EH (cell line): ENCODE data around the gene SLC9A1.
"Not testable (repeated sequence)": the region's sequence is repeated elsewhere in the genome, so short reads cannot be mapped to it uniquely, and the experiment has no call there.

Source experiments
- DNase-seq: peaks from one replicate; pipeline ENCODE4 v3.0.0-alpha.2; 2015; ENCODE audit warnings: low read depth

The SLC9A1 gene

DNA sequence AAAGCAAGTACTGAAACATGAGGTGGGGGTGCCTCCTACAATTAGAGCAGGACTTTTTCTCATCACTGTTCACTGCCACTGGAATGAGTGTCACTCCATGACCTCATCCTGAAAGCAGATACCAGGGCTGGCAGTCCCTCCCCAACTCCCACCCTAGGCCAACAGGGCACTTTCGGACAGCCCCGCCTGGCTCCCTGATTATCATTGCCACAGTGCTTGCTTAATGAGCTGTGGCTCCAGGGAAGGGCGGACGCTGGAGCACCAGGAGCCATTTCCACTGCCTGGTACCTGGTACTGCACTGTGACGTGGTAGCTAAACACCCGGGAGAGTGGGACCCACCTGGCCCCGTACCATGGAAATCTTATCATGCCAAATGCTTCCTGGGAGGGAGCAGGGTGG is 22.3 kb downstream of the SLC9A1 start:
- DNase-seq = no peak

DNA sequence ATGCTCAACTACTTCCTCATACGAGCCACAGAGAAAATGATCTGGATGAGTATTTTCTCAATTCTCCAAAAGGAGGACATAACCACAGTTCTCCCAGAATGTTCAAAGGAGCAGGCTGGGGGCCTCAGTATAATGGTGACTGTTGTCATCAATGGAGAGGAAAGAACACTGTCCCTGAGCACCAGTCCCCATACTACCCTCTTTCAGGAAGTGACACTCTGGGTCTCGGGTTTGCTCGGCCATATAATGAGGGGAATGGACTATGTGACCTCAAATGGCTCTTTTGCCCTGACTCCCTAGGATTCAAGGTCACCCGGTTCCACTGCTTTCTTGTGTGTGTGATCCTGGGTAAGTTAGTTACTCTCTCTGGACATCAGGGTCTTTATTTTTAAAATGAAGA is 22.8 kb downstream of the SLC9A1 start:
- DNase-seq = no peak

DNA sequence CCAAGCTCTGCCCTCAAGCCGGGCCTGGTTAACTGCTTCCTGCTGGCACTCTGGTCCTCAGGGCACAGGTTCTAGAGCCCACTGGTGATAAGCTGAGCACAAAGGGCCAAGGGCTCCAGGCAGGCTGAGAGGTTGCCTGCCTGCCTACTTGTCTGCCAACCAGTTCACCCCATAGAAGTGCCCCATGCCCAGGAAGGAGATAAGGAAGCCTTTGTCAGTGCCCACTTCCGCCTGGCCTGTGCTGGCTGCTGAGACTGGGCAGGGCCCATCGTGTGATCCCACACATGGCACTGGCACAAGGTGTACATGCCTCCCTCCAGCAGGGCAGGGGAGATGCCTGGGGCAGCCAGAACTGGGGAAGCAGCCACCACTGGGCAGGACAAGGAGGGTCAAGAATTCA is 24.1 kb downstream of the SLC9A1 start:
- DNase-seq = no peak

DNA sequence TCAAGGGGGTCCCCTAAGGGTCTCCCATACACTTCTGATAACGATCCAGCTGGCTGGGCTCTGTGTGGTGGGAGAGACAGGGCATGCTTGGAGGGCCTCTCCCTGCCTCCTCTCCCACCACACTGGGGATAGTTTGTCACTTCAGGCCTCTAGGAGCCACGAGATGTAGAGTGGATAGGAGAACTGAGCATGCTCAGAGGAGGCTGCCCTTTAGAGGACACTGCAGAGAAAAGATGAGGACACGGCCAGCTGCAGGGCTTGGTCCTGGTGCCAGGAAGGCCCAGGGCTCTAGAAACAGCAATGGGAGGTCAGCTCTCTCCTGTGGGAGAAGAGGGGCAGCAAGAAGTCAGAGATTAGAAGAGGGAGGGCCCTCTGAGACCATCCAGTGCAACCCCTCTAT is 25.7 kb downstream of the SLC9A1 start:
- no peak for DNase-seq

DNA sequence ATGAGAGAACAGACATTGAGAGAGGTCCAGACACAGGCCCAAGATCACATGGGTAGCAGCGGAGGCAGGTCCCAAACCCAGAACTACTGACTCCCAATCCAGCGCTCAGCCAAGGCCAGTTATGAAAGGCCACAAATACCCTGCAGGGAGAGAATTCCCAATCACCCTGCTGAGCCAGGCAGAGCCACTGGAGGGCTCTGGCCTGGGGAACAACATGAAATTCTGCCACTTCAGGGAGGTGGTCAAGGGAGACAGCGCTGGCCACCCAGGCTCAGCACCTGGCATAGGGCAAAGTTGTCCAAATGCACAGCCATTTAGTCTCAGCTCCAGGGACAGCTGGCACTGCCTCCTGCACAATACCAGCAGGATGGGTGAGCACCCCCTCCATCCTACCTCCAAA is 27.5 kb downstream of the SLC9A1 start:
- DNase-seq = no peak

DNA sequence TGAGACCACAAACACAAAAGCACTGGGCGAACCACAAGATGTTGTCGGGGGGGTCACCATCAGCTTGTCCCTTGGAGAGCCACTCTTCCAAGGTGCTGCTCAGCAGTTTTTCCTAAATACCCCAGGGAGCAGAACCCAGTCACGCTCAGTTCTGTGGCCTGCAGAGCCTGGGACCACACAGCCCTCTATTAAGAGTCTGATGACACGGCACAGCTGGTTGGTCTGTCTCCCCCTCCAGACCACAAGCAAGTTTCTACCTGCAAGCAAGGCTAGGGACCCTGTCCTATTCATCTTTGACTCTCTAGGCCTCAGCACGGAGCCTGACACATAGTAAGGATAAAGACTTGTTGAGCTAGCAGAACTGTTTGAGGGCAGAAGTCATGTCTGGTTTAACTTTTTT is 28.5 kb downstream of the SLC9A1 start:
- DNase-seq = no peak

DNA sequence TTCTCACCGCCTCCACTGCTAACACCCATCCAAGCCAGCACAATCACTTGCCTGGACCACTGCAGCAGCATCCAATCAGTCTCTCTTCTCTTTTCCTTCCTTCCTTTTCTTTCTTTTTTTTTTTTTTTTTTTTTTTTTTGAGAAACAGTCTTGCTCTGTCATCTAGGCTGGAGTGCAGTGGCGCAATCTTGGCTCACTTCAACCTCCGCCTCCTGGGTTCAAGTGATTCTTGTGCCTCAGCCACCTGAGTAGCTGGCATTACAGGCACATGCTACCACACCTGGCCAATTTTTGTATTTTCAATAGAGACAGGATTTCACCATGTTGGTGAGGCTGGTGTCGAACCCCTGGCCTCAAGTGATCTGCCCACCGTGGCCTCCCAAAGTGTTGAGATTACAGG is 29.8 kb downstream of the SLC9A1 start:
- DNase-seq = not testable (repeated sequence)

DNA sequence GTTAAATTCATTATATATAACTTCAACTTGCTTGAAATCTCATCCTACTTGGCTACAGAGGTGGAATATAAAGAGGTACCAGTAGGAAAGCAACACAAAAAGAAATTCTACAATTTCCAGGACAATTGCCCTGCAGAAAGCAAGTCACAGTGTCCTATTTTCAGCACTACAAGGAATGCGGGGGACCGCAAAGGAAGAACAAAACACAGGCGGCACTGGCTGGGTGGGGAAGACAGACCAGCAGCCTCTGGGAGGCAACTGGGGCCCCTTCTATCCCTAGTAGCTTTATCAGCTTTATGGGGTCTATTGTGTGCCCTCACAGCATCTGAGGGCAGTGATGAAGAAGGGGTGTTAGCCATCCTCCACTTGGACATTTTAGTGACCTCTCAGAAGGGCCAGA is 30.5 kb downstream of the SLC9A1 start:
- no peak for DNase-seq

DNA sequence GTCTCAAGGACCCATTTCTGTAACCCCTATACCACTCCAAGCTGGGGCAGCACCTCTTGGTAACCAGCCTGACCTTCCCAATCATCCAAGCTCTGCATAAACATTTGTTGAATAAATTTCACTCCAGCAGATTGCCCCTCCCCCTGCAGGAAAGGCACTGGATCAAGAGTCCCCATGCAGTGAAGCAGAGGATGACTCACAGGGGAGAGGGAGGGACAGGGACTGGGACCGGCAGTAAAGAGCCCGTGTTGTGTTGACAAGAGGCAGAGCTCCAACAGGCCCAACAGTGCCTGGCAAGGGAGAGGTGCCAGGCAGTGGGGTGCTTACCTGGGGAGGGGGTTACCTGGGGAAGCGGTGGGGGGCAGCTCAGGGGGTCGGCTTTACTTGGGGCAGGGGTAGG is 32.3 kb downstream of the SLC9A1 start:
- DNase-seq = peak; percentile 90

DNA sequence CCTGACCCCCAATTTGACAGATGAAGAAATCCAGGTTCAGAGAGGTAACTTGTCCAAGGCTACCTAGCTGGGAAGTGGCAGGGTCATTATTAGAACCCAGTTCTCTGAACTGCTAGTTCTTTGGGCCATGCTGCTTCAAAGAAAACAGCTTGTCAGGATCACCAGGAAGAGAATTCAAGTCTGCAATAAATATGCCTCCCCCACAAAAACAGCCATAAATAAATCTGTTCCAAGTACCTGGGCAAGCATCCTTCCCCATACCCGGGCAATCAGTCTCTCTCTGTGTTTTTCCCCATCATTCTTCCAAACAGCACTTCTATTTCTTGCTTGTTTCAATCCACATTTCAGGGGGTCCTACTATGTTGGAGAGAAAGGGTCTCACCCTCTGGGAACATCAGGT is 34.1 kb downstream of the SLC9A1 start:
- no peak for DNase-seq

DNA sequence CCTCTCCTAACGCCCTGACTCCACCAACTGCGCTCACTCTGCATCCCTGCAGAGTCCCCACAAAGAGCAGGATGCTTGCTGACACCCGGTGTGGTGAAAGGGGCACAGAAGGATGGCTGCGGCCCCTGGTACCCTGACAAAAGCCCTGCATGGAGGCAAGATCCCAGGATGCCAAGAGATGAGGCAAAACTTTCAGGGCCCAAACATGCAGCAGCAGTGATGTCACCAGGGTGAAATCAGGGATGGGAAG is 36.6 kb downstream of the SLC9A1 start:
- DNase-seq = no peak

DNA sequence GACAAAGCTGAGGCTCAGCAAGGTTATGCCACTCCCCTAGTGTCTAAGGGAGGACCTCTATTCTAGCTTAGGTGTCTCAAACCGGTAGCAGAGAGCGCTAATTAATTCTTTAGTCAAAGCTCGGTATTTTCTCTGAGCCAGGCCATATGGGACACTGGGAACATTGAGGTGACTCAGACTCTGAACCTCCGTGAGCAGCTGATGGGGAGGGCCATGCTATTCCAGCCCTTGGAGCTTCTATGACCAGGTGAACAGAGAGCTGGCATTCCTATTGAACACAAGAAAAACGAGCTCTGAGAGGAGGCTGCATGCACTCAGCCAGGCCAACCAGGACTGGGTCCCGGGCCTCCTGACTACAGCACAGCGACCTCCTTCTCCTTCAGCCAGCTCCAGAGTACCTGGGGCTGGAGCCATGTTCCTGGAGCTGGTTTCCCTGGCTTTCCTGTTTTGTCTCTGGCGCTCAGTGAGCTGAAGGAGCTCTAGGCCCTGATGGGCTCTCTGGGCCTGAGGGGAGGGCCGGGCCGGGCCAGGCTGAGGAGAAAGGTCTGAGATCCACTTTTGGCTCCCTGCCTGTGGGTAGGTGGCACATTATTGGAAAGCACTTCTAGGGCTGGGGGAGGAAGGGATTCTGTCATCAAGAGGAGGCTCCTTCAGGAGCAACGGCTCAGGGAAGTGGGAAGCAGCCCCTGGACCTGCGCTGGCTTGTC is 37.0 kb downstream of the SLC9A1 start:
- DNase-seq = peak; percentile 53

DNA sequence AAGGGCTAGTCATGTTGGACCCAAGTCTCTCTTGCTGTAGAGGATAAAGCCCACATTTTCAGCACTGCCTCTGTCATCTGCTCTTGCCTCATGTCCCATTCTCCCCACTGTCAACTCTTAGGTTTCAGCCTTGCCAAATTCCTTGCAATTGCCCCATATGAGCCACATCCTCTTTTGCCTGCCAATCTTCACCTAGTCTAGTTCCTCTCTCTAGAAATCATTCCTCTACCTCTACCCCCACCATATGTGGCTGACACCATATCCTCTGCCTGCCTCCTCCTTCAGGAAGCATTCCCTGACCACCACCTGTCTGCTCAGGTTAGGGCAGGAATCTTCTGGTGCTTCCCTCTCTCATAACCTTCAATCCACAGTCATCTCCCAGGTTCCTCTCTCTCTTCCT is 38.2 kb downstream of the SLC9A1 start:
- peak; percentile 70 for DNase-seq

DNA sequence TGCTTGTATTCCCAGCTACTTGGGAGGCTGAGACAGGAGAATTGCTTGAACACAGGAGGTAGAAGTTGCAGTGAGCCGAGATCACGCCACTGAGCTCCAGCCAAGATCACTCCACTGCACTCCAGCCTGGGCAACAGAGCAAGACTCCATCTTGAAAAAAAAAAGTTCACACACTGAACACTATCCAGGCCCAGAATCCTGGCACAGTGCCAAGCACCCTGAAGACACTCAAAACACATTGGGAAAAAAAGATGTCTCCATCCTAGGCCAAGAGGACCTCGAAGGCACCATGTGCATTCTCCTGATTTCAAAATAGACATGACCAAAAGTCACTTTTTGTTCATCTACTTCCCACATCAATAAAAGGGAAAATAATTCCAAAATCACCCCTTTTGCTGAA is 38.7 kb downstream of the SLC9A1 start:
- no peak for DNase-seq

DNA sequence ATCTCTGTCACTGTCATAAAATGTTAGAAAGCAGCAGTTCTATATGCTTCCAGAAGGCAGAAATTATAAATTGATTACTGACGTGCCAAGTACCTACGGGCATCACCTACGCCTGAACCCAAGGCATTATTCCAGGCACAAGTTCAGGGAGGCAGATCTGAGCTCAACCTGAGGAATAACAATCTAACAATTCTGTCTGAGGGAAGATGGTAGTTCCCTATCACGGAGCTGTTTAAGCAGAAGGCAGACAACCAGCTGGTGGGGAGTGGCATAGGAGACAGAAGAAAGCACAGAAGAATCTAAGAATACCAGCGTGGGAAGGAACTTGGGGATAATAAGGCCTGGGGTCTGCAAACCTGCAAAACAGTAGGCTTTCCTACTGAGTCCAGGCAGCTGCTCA is 40.4 kb downstream of the SLC9A1 start:
- DNase-seq = no peak

DNA sequence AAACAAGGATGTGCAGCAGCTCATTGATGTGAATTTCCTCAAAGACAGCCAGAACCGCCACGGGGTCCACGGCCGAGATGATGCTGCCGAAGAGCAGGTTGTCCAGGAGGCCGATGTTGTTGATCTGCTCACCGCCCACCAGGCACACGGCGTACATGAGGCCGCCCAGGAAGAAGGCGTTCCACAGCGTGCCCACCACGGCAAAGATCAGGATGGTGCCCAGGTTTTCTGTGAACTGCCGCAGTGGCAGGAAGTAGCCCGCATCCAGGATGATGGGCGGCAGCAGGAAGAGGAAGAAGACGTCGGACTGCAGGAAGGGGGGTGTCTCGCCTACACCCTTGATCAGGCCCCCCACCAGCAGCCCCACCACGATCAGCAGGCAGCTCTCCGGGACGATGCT is 41.1 kb downstream of the SLC9A1 start:
- no peak for DNase-seq

DNA sequence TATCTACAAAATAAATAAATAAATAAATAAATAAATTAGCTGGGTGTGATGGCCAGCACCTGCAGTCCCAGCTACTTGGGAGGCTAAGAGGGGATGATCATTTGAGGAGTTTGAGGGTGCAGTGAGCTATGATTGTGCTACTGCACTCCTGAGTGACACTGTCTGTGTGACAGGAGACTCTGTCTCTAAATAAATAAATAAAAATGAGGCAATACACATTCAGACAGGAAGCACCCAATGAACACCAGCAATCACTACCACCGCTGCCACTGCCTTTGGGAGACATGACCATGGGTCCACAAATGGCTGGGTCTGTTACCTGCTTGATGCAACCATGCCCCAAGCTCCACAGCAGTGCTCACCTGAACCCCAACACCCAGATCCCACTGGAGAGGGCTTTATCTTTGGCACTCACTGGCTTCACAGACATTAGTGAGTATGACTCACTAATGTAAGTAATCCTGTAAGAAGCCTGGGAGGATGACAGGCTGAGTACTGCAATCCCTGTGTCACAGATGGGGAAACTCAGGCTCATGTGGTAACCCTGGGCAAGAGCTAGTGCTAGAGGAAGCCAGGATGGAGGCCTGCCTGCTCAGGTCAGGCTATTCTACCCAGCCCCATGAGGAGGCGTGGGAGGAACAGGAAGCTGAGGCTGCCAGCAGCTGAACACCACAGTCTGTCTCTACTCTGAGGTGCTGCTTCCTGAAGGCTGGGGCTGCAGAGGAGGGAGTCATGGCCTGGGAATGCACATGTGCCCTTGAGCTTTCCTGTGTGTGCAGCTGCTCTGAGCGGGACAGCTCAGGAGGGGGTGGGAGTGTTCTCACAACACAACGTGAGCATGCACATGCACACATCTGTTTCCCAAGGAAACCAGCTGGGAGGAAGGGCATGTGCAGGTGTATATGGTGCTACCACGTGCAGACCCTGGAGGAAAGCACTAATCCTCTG is 43.0 kb downstream of the SLC9A1 start:
- peak; percentile 100 for DNase-seq

DNA sequence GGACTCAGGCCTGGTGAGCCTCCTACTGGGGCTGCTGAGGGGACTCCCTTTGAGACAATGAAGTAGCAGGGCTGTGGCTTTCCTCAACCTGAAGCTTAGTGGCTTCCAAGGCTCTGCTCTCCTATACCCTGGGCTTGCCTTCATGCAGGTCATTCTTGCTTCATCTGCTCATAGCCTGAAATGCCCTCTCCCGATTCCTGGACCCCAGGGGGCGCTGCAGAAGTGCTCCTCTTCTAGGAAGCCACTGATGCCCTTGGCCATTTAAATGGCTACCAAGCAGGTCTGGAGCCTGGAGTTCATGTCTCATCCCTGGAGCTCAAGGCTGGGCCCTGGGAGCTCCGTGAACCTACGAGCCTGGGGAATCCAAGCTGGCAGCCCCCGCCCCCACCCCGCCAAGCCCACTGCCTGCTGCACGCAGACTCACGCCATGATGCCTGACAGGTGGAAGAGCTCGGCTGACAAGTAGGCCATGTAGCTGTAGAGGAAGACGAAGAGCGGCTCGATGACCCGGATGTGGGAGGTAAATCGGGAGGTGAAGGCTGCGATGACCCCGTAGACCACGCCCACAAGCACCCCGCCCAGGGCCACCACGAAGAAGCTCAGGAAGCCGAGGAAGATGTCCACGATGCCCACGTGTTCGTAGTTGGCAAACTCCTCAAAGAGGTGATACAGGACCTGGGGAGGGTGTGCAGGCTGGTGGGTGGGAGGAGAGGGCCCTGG is 45.7 kb downstream of the SLC9A1 start:
- peak; percentile 38 for DNase-seq

DNA sequence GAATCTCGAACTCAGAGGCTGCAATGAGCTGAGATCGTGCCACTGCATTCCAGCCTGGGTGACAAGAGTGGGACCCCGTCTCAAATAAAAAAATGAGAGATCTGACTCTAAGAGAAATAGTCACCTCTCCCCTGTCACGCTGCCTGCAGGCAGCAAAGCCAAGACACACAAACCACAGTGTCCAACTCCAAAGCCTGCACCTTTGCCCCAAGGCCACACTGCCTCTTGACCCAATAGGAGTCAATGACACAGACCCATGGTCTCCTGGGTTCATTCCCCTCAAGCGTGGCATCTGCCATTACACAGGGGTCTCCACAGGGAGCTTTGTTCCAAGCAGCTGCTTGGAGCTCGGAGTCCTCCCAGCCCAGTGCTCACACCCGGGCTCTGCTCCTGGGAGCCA is 46.3 kb downstream of the SLC9A1 start:
- no peak for DNase-seq

DNA sequence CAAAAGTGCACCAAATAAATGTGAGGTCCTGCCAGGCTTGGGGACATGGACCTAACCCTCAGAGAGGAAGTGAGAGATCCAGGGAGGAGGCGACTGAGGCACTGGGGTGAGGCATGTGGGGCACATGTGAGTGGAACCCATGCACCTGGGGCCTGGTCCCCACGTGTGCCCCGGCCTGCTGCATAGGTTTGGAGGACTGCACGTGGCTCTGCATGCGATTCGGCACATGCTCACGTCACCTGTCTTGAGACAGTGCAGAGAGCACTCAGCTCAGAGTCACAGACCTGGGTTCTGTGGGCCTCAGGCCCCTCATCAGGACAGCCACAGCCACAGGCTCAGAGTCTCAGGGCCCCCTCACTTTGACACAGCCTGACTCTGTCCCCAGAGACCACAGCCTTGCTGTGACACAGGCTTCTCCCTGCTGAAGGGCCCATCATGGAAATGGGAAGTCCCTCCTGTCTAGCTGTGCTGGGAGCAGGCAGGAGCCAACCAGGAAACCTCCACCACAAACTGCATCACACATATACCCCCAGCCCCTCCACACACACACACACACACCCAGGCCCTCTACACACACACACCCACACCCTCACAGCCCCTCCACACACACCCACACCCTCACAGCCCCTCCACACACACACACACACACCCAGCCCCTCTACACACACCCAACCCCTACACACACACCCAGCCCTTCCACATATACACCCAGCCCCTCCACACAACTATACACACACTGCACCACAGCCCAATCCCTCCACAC is 48.2 kb downstream of the SLC9A1 start:
- no peak for DNase-seq

DNA sequence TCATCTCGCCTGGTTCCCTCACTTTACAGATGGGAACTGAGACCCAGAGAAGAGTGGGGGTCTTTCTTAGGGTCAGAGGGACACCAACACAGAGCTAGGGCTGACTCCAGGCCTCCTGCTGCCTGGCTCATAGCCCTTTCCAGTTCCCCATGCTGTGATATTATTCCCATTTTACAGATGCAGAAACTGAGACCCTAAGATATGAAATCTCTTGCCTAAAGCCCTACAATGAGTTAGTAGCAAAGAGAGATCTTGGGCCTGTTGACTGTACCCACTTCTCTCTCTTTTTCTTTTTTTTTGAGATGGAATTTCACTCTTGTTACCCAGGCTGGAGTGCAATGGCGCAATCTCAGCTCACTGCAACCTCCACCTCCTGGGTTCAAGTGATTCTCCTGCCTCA is 49.9 kb downstream of the SLC9A1 start:
- no peak for DNase-seq

DNA sequence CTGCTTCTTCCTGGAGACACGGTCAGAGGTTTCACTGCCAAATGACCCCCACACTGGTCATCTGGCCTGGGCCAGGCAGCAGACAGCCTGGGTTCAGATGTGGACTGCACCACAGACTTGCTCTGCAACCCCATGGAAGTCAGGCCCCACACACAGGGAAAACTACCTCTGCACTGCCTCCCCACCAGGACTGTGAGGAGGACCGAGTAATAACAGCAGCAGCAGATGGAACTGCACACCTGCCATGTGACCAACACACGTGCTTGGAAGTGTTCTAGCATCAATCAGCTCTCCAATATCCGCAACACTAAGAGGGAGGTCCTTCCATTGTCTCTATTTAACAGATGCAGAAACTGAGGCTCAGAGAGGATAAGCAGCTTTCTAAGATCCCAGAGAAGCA is 51.4 kb downstream of the SLC9A1 start:
- no peak for DNase-seq
